Endothelial cell of umbilical vein (primary cell): ENCODE results near the gene RPL13. TPM values are rescaled to one million over a fixed set of nuclear protein-coding genes. Genes with fewer than 3 reads are reported as not detected.

ENCODE experiments used
- BruUV-seq: library from RNA; stranded (reverse); fragments of 400-500 nt; replicated peaks from 2 replicates; lab custom pipeline; 2021; lab: Mats Ljungman, UMichigan
- CTCF ChIA-PET: fragments of 300-600, 350-600 bp; sonication (Branson Sonifier 250); formaldehyde crosslinking; loops from one replicate; lab custom pipeline; 2021; ENCODE audit warnings: antibody characterized with exemption, inconsistent platforms; lab: Charles Lee
- POLR2A ChIA-PET: fragments of 300-600, 350-600 bp; sonication (Branson Sonifier 250); formaldehyde crosslinking; loops from one replicate; lab custom pipeline; 2021; ENCODE audit warnings: antibody characterized with exemption, inconsistent platforms; lab: Charles Lee
- DNase-seq: peaks from one replicate; pipeline ENCODE4 v3.0.0-alpha.2; 2011; ENCODE audit warnings: low read depth, low spot score
- FAIRE-seq: peaks from 2 replicates; lab custom pipeline; 2011; peaks lifted over from hg19 to GRCh38; lab: Jason Lieb, UNC
- H2AFZ ChIP-seq: 2 replicates; pipeline ENCODE4 v1.6.0; 2012; ENCODE audit warnings: low read depth, low read length, control low read depth, inconsistent platforms
- H3K27ac ChIP-seq: 2 replicates; pipeline ENCODE4 v1.5.1; 2011; ENCODE audit warnings: low read depth, mild to moderate bottlenecking, control low read depth, low read length, moderate library complexity; ENCODE audit not compliant: insufficient read depth
- H3K27me3 ChIP-seq, 2 experiments: 2 replicates each; pipeline versions ENCODE4 v1.6.0 to v1.6.1; 2011; ENCODE audit warnings: low read length in 2 of 2, mixed read lengths in 1 of 2; ENCODE audit not compliant: control insufficient read depth in 2 of 2, insufficient read depth in 2 of 2
- H3K36me3 ChIP-seq, 2 experiments: 2 replicates in 1 of 2; 3 replicates in 1 of 2; pipeline ENCODE4 v1.5.1; 2011; ENCODE audit warnings: low read length in 2 of 2, mild to moderate bottlenecking in 1 of 2, moderate library complexity in 1 of 2; ENCODE audit not compliant: control insufficient read depth in 2 of 2, insufficient read depth in 2 of 2; ENCODE audit errors: extremely low read depth in 1 of 2
- H3K4me1 ChIP-seq: 3 replicates; pipeline ENCODE4 v1.5.1; 2011; ENCODE audit warnings: mild to moderate bottlenecking, low read length; ENCODE audit not compliant: control insufficient read depth, insufficient read depth; ENCODE audit errors: extremely low read depth
- H3K4me2 ChIP-seq: 2 replicates; pipeline ENCODE4 v1.6.1; 2011; ENCODE audit warnings: low read length, control low read depth, mixed read lengths; ENCODE audit not compliant: insufficient read depth
- H3K4me3 ChIP-seq, 3 experiments: fragments of 200-600 bp in 1 of 3; sonication (generic), shearing (Covaris generic) in 1 of 3; replicated peaks in 1 of 3; 2 replicates each; pipeline ENCODE4 v1.5.1; 2011 to 2016; ENCODE audit warnings: control low read depth in 3 of 3, low read length in 3 of 3, mild to moderate bottlenecking in 2 of 3, inconsistent platforms in 1 of 3, low read depth in 1 of 3, moderate library complexity in 1 of 3; ENCODE audit not compliant: insufficient read depth in 1 of 3
- H3K79me2 ChIP-seq: 2 replicates; pipeline ENCODE4 v1.6.0; 2012; ENCODE audit warnings: low read length, inconsistent platforms; ENCODE audit not compliant: control insufficient read depth, insufficient read depth
- H3K9ac ChIP-seq: replicated peaks from 2 replicates; pipeline ENCODE3; 2011; ENCODE audit warnings: low read length, control low read depth; ENCODE audit not compliant: insufficient read depth; ENCODE audit errors: extremely low read depth
- H3K9me1 ChIP-seq: replicated peaks from 3 replicates; pipeline ENCODE4 v1.6.0; 2011; ENCODE audit warnings: mild to moderate bottlenecking, low read length; ENCODE audit not compliant: control insufficient read depth, insufficient read depth; ENCODE audit errors: extremely low read depth
- H3K9me3 ChIP-seq: replicated peaks from 2 replicates; pipeline ENCODE4 v1.5.1; 2012; ENCODE audit warnings: low read length, inconsistent platforms; ENCODE audit not compliant: control insufficient read depth, insufficient read depth
- H4K20me1 ChIP-seq: replicated peaks from 2 replicates; pipeline ENCODE3; 2011; ENCODE audit warnings: mild to moderate bottlenecking, low read length; ENCODE audit not compliant: control insufficient read depth, insufficient read depth; ENCODE audit errors: extremely low read depth
- EZH2 ChIP-seq: IDR thresholded peaks from 2 replicates; pipeline ENCODE4 v1.6.1; 2012; ENCODE audit warnings: borderline replicate concordance, low read depth, mild to moderate bottlenecking, moderate library complexity, low read length, inconsistent platforms; ENCODE audit not compliant: severe bottlenecking
- FOS ChIP-seq: IDR thresholded peaks from 2 replicates; pipeline ENCODE4 v1.6.1; 2011; ENCODE audit warnings: mild to moderate bottlenecking, low read length, moderate library complexity, borderline replicate concordance; ENCODE audit not compliant: insufficient read depth
- GATA2 ChIP-seq: IDR thresholded peaks from 2 replicates; pipeline ENCODE4 v1.7.0; 2011; ENCODE audit warnings: low read depth, mild to moderate bottlenecking, moderate library complexity, mixed read lengths, low read length; ENCODE audit not compliant: insufficient read length, insufficient read depth
- JUN ChIP-seq: IDR thresholded peaks from 2 replicates; pipeline ENCODE4 v1.6.1; 2011; ENCODE audit warnings: borderline replicate concordance, low read depth; ENCODE audit not compliant: insufficient read length, insufficient read depth
- MYC ChIP-seq: IDR thresholded peaks from one replicate; pipeline ENCODE4 v1.6.1; 2011; ENCODE audit warnings: mild to moderate bottlenecking, low read depth, low read length
- POLR2A ChIP-seq: IDR thresholded peaks from 2 replicates; pipeline ENCODE4 v1.6.1; 2012; ENCODE audit warnings: low read depth, mild to moderate bottlenecking, control low read depth, low read length
- POLR2AphosphoS5 ChIP-seq: IDR thresholded peaks from 2 replicates; pipeline ENCODE4 v1.6.1; 2012; ENCODE audit warnings: low read depth, mild to moderate bottlenecking, control low read depth, low read length, moderate library complexity; ENCODE audit not compliant: insufficient read depth
- dilution Hi-C: fragments of 300-500 bp; cut with MboI; formaldehyde crosslinking; loops from one replicate; pipeline ENCODE4 v1.15.0; 2019; ENCODE audit warnings: low sequenced_read_pairs; ENCODE audit not compliant: extremely low pct_ligation_motif_present
- intact Hi-C: fragments of 100-400 bp; cut with micrococcal nuclease; formaldehyde crosslinking; loops from one replicate; pipeline ENCODE4 v1.10.0; 2022
- polyA plus RNA-seq, 4 experiments: library from polyadenylated mRNA; depleted of rRNA in 3 of 4; stranded (reverse) in 3 of 4; unstranded in 1 of 4; fragments of >200 nt; gene quantifications; 2 replicates each; pipeline versions ENCODE4 v1.2.1 to v1.2.3, GENCODE V29; 2011 to 2012; ENCODE audit warnings: missing spikeins in 1 of 4
- total RNA-seq: library from RNA; stranded (reverse); gene quantifications from 2 replicates; pipeline ENCODE4 v1.2.3, GENCODE V29; 2021
- TF ChIP-seq, protein P1 (sequence below): IDR thresholded peaks from 2 replicates; pipeline ENCODE4 v1.6.1; 2011; ENCODE audit not compliant: insufficient read depth, insufficient read length
- TF ChIP-seq, protein P2 (sequence below), 2 donors: IDR thresholded peaks; 1 replicate in 1 of 2; 2 replicates in 1 of 2; pipeline ENCODE4 v1.5.1; 2011; ENCODE audit warnings: low read length in 2 of 2, mild to moderate bottlenecking in 2 of 2, moderate library complexity in 2 of 2, control low read depth in 1 of 2, inconsistent platforms in 1 of 2, low read depth in 1 of 2; ENCODE audit not compliant: insufficient read depth in 1 of 2; ENCODE audit errors: extremely low read depth in 1 of 2

RPL13 gene
- total and polyA plus RNA-seq, 2 donors (not counting 3 experiments of a cell fraction or from before 2014, with no cell fraction given) = 1,463 to 5,670 TPM

DNA sequence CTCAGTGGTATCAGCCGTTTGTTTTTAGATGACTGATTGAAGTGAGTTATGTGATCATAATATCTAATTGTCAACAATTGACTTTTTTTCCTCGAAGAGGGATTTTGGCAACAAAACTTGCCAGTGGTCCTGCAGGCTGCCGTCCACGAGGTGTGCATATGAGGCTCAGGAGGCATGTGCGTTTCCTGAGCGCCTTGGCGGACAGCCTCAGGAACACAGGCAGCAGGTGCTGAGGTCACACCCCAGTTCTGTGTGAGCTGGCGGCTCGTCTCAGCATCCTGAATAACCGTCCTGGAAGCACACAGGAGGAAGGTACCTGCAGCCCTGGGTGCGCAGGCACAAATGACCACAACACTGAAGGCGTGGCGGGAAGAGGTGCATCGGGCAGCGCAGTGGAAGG, 40.6 kb upstream of the RPL13 start:
- no peak overlapping the region for H2AFZ ChIP-seq
- FAIRE-seq = no peak
- peaks cover 4 to 40% of the 10 kb centered on the region in 2 experiments for H3K36me3 ChIP-seq
- no peak for TF ChIP-seq JUN
- TF ChIP-seq, protein P1, sequence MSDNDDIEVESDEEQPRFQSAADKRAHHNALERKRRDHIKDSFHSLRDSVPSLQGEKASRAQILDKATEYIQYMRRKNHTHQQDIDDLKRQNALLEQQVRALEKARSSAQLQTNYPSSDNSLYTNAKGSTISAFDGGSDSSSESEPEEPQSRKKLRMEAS = no peak
- TF ChIP-seq EZH2 = no peak
- TF ChIP-seq FOS = no peak
- no peaks in the 10 kb centered on the region for H4K20me1 ChIP-seq
- BruUV-seq = no TSS peak
- no peak overlapping the region for H3K4me2 ChIP-seq
- H3K9ac ChIP-seq = no peak overlapping the region
- no peak overlapping the region for H3K4me3 ChIP-seq
- POLR2A ChIA-PET = no interaction called here
- H3K9me3 ChIP-seq = no peaks in the 10 kb centered on the region
- H3K79me2 ChIP-seq = peaks cover 55% of the 10 kb centered on the region
- no peaks in the 10 kb centered on the region for H3K9me1 ChIP-seq
- intact Hi-C loops (loop anchor here (5.0 kb wide), 1 partner anchor 37 kb away; no protein-coding TSS in a partner anchor), dilution Hi-C loops (no loop called here)
- no peak for DNase-seq
- H3K27me3 ChIP-seq = no peaks in the 10 kb centered on the region
- CTCF ChIA-PET = no interaction called here
- H3K27ac ChIP-seq = no peak overlapping the region
- H3K4me1 ChIP-seq = peaks cover 12% of the 10 kb centered on the region

DNA sequence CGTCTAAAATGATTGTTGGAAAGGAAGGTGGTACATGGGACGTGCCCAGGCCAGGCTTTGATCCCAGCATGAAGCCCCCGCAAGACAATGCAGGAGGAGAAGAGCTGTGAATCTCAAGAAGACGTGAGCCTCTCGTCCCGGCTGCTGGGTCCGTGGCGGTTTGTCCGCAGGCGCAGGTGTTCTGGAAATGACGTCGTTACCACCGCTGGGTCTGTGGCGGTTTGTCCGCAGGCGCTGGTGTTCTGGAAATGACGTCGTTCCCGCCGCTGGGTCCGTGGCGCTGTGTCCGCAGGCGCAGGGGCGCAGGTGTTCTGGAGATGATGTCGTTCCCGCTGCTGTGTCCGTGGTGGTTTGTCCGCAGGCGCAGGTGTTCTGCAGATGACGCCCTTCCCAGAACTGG, 38.2 kb upstream of the RPL13 start:
- Histone ChIP-seq H3K4me1 (peaks cover 12% of the 10 kb centered on the region), H3K4me3 (no peak overlapping the region), H3K9me3 (no peaks in the 10 kb centered on the region), H4K20me1 (no peaks in the 10 kb centered on the region), H3K9me1 (no peaks in the 10 kb centered on the region), H3K9ac (no peak overlapping the region), H3K27ac (no peak overlapping the region), H3K36me3 (peaks cover 9 to 40% of the 10 kb centered on the region in 2 experiments), H3K79me2 (peaks cover 49% of the 10 kb centered on the region), H3K4me2 (no peak overlapping the region), H3K27me3 (no peaks in the 10 kb centered on the region), H2AFZ (no peak overlapping the region)
- dilution Hi-C loops = no loop called here
- ChIA-PET POLR2A (no interaction called here), CTCF (no interaction called here)
- intact Hi-C loops = loop anchor here (5.0 kb wide), 1 partner anchor 35 kb away; no protein-coding TSS in a partner anchor
- FAIRE-seq = no peak
- DNase-seq = no peak
- TF ChIP-seq POLR2A (no peak), EZH2 (no peak), GATA2 (no peak), POLR2AphosphoS5 (no peak), MYC (no peak)
- TF ChIP-seq, protein P2, sequence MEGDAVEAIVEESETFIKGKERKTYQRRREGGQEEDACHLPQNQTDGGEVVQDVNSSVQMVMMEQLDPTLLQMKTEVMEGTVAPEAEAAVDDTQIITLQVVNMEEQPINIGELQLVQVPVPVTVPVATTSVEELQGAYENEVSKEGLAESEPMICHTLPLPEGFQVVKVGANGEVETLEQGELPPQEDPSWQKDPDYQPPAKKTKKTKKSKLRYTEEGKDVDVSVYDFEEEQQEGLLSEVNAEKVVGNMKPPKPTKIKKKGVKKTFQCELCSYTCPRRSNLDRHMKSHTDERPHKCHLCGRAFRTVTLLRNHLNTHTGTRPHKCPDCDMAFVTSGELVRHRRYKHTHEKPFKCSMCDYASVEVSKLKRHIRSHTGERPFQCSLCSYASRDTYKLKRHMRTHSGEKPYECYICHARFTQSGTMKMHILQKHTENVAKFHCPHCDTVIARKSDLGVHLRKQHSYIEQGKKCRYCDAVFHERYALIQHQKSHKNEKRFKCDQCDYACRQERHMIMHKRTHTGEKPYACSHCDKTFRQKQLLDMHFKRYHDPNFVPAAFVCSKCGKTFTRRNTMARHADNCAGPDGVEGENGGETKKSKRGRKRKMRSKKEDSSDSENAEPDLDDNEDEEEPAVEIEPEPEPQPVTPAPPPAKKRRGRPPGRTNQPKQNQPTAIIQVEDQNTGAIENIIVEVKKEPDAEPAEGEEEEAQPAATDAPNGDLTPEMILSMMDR (IDR thresholded peaks at IDR 0.05; ENCODE audit: extremely low read depth in 1 of 2, insufficient read depth in 1 of 2, low read depth in 1 of 2, low read length in 2 of 2) = no peak
- BruUV-seq = no TSS peak
